ENCODE measurements around the gene CCDC183. TPM values are rescaled to one million over a fixed set of nuclear protein-coding genes. Genes with fewer than 3 reads are reported as not detected.
"Not testable (repeated sequence)": the region's sequence is repeated elsewhere in the genome, so short reads cannot be mapped to it uniquely, and the experiment has no call there.

The CCDC183 gene
- total RNA-seq, 1 experiment from 2014 or later, result not detected

GRCh38 chr9:136784997-136785361, 11.2 kb upstream of the CCDC183 start:
- Histone ChIP-seq H3K27ac (ENCODE audit: low read length) (no peak overlapping the region), H3K9me3 (ENCODE audit: low read length) (no peaks in the 10 kb centered on the region), H2AFZ (ENCODE audit: low read length) (no peak overlapping the region), H4K20me1 (ENCODE audit: insufficient read depth, low read depth, low read length) (no peaks in the 10 kb centered on the region), H3K9ac (ENCODE audit: low read length) (no peak overlapping the region), H3K4me3 (ENCODE audit: low read length) (no peak overlapping the region), H3K4me1 (ENCODE audit: low read length) (peaks cover 4% of the 10 kb centered on the region), H3K79me2 (ENCODE audit: low read length) (no peaks in the 10 kb centered on the region), H3K4me2 (ENCODE audit: low read depth, low read length, poor library complexity, severe bottlenecking) (no peak overlapping the region), H3K36me3 (ENCODE audit: insufficient read depth, low read length) (no peaks in the 10 kb centered on the region), H3K9me2 (replicated peaks; ENCODE audit: insufficient read depth, low read length) (no peaks in the 10 kb centered on the region), H3K27me3 (ENCODE audit: low read length) (no peaks in the 10 kb centered on the region)
- DNase-seq, result no peak

GRCh38 chr9:136785565-136786355, 10.4 kb upstream of the CCDC183 start:
- not testable (repeated sequence) for H3K4me3 ChIP-seq (ENCODE audit: low read length); H3K27ac ChIP-seq (ENCODE audit: low read length); H3K9ac ChIP-seq (ENCODE audit: low read length); H3K9me2 ChIP-seq (replicated peaks; ENCODE audit: insufficient read depth, low read length); H3K9me3 ChIP-seq (ENCODE audit: low read length); H3K36me3 ChIP-seq (ENCODE audit: insufficient read depth, low read length); DNase-seq; H2AFZ ChIP-seq (ENCODE audit: low read length); H4K20me1 ChIP-seq (ENCODE audit: insufficient read depth, low read depth, low read length); H3K79me2 ChIP-seq (ENCODE audit: low read length); H3K4me2 ChIP-seq (ENCODE audit: low read depth, low read length, poor library complexity, severe bottlenecking); H3K4me1 ChIP-seq (ENCODE audit: low read length); H3K27me3 ChIP-seq (ENCODE audit: low read length)

- H4K20me1 ChIP-seq (ENCODE audit: insufficient read depth, low read depth, low read length), result no peaks in the 10 kb centered on the region
- H3K79me2 ChIP-seq (ENCODE audit: low read length), result no peaks in the 10 kb centered on the region
- no peaks in the 10 kb centered on the region for H3K36me3 ChIP-seq (ENCODE audit: insufficient read depth, low read length)
- no peaks in the 10 kb centered on the region for H3K9me2 ChIP-seq (replicated peaks; ENCODE audit: insufficient read depth, low read length)
- no peak overlapping the region for H3K4me3 ChIP-seq (ENCODE audit: low read length)
- H2AFZ ChIP-seq (ENCODE audit: low read length), result no peak overlapping the region
- no peak overlapping the region for H3K9ac ChIP-seq (ENCODE audit: low read length)
- H3K27ac ChIP-seq (ENCODE audit: low read length), result no peak overlapping the region
- no peak overlapping the region for H3K4me2 ChIP-seq (ENCODE audit: low read depth, low read length, poor library complexity, severe bottlenecking)
- H3K9me3 ChIP-seq (ENCODE audit: low read length), result no peaks in the 10 kb centered on the region
- H3K27me3 ChIP-seq (ENCODE audit: low read length), result no peaks in the 10 kb centered on the region
- H3K4me1 ChIP-seq (ENCODE audit: low read length), result peaks cover 13% of the 10 kb centered on the region
- DNase-seq, result no peak
Measured at GRCh38 chr9:136786451-136786850, 9.7 kb upstream of the CCDC183 start.

DNA sequence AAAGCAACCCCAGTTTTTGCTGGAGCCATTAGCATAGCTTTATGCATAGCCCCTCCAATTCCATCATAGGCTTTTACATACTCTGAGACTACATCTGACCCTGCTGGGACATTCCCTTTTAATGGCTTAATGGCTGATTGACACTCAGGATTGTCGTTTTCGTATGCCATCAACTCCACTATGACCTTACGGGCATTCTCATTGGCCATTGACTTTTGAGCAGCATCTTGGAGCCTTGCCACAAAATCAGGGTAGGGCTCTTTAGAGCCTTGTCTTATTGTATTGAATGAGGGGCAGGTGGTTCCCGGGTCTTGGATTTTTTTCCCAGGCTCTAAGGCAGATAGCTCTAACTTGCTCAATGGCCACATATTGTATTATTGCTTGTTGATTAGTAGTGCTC, 9.2 kb upstream of the CCDC183 start:
- H2AFZ ChIP-seq (ENCODE audit: low read length); H3K79me2 ChIP-seq (ENCODE audit: low read length); H3K4me3 ChIP-seq (ENCODE audit: low read length); H3K9me2 ChIP-seq (replicated peaks; ENCODE audit: insufficient read depth, low read length); H3K27ac ChIP-seq (ENCODE audit: low read length); H3K9ac ChIP-seq (ENCODE audit: low read length); H4K20me1 ChIP-seq (ENCODE audit: insufficient read depth, low read depth, low read length); DNase-seq; H3K36me3 ChIP-seq (ENCODE audit: insufficient read depth, low read length); H3K27me3 ChIP-seq (ENCODE audit: low read length); H3K9me3 ChIP-seq (ENCODE audit: low read length); H3K4me2 ChIP-seq (ENCODE audit: low read depth, low read length, poor library complexity, severe bottlenecking): not testable (repeated sequence)
- H3K4me1 ChIP-seq (ENCODE audit: low read length), result peaks cover 18% of the 10 kb centered on the region

- no peak overlapping the region for H2AFZ ChIP-seq (ENCODE audit: low read length)
- H3K36me3 ChIP-seq (ENCODE audit: insufficient read depth, low read length), result no peaks in the 10 kb centered on the region
- peaks cover 10% of the 10 kb centered on the region for H4K20me1 ChIP-seq (ENCODE audit: insufficient read depth, low read depth, low read length)
- no peaks in the 10 kb centered on the region for H3K9me2 ChIP-seq (replicated peaks; ENCODE audit: insufficient read depth, low read length)
- no peak overlapping the region for H3K27ac ChIP-seq (ENCODE audit: low read length)
- no peak overlapping the region for H3K4me3 ChIP-seq (ENCODE audit: low read length)
- no peak overlapping the region for H3K9ac ChIP-seq (ENCODE audit: low read length)
- H3K79me2 ChIP-seq (ENCODE audit: low read length), result peaks cover 3% of the 10 kb centered on the region; the same call in 1 of the 2 replicates
- no peaks in the 10 kb centered on the region for H3K27me3 ChIP-seq (ENCODE audit: low read length)
- no peaks in the 10 kb centered on the region for H3K9me3 ChIP-seq (ENCODE audit: low read length)
- peaks cover 27% of the 10 kb centered on the region for H3K4me1 ChIP-seq (ENCODE audit: low read length)
- DNase-seq, result peak; percentile 90
- peak overlapping the region; percentile 28 for H3K4me2 ChIP-seq (ENCODE audit: low read depth, low read length, poor library complexity, severe bottlenecking)
Measured at GRCh38 chr9:136787690-136788400, 8.3 kb upstream of the CCDC183 start.

- Histone ChIP-seq H3K4me1 (ENCODE audit: low read length) (peaks cover 36% of the 10 kb centered on the region), H4K20me1 (ENCODE audit: insufficient read depth, low read depth, low read length) (peaks cover 12% of the 10 kb centered on the region)
- not testable (repeated sequence) for DNase-seq; H3K36me3 ChIP-seq (ENCODE audit: insufficient read depth, low read length); H3K27ac ChIP-seq (ENCODE audit: low read length); H3K79me2 ChIP-seq (ENCODE audit: low read length); H3K4me3 ChIP-seq (ENCODE audit: low read length); H3K27me3 ChIP-seq (ENCODE audit: low read length); H2AFZ ChIP-seq (ENCODE audit: low read length); H3K9me2 ChIP-seq (replicated peaks; ENCODE audit: insufficient read depth, low read length); H3K9ac ChIP-seq (ENCODE audit: low read length); H3K9me3 ChIP-seq (ENCODE audit: low read length); H3K4me2 ChIP-seq (ENCODE audit: low read depth, low read length, poor library complexity, severe bottlenecking)
Measured at GRCh38 chr9:136788644-136789522, 7.3 kb upstream of the CCDC183 start.

DNA sequence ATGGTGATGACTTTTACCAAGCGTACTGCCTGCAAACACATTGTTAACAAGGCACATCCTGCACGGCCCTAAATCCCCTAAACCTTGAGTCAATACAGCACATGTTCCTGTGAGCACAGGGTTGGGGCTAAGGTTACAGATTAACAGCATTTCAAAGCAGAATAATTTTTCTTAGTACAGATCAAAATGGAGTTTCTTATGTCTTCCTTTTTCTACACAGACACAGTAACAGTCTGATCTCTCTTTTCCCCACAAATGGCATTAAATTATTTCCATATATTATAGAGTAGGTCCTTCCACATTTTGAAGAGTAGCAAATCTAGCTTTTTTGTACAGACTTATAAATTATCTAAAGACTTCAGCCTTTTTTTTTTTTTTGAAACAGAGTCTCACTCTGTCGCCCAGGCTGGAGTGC, 6.6 kb upstream of the CCDC183 start:
- no peak for DNase-seq
- Histone ChIP-seq H3K79me2 (ENCODE audit: low read length) (peaks cover 3% of the 10 kb centered on the region; the same call in 1 of the 2 replicates), H3K9me2 (replicated peaks; ENCODE audit: insufficient read depth, low read length) (no peaks in the 10 kb centered on the region), H4K20me1 (ENCODE audit: insufficient read depth, low read depth, low read length) (peaks cover 12% of the 10 kb centered on the region), H3K9ac (ENCODE audit: low read length) (no peak overlapping the region), H3K4me2 (ENCODE audit: low read depth, low read length, poor library complexity, severe bottlenecking) (no peak overlapping the region), H3K27me3 (ENCODE audit: low read length) (no peaks in the 10 kb centered on the region), H3K36me3 (ENCODE audit: insufficient read depth, low read length) (no peaks in the 10 kb centered on the region), H3K9me3 (ENCODE audit: low read length) (no peaks in the 10 kb centered on the region), H3K4me1 (ENCODE audit: low read length) (peaks cover 37% of the 10 kb centered on the region), H3K27ac (ENCODE audit: low read length) (no peak overlapping the region), H3K4me3 (ENCODE audit: low read length) (no peak overlapping the region), H2AFZ (ENCODE audit: low read length) (no peak overlapping the region)
